Mesenchymal stem cell (in vitro differentiated cells and primary cell): ENCODE data around the gene NOVA1.

ENCODE experiments used
- DNase-seq: peaks from one replicate; pipeline ENCODE4 v3.0.0-alpha.2; 2013
- H2AFZ ChIP-seq: one replicate; pipeline ENCODE4 v1.6.1; 2013; ENCODE audit warnings: low read depth, mild to moderate bottlenecking, control low read depth, inconsistent platforms, low read length, moderate library complexity
- H2AK5ac ChIP-seq: 2 replicates; pipeline ENCODE4 v1.6.1; 2013; ENCODE audit warnings: low read length, moderate library complexity, mild to moderate bottlenecking, inconsistent platforms; ENCODE audit not compliant: severe bottlenecking
- H2BK120ac ChIP-seq: one replicate; pipeline ENCODE4 v1.6.1; 2013; ENCODE audit warnings: low read depth, mild to moderate bottlenecking, inconsistent platforms, low read length, moderate library complexity
- H2BK12ac ChIP-seq, 2 experiments: one replicate each; pipeline ENCODE4 v1.6.1; 2013; ENCODE audit warnings: inconsistent platforms in 2 of 2, low read length in 2 of 2, mild to moderate bottlenecking in 2 of 2, moderate library complexity in 2 of 2, control low read depth in 1 of 2
- H2BK15ac ChIP-seq: one replicate; pipeline ENCODE4 v1.6.1; 2013; ENCODE audit warnings: mild to moderate bottlenecking, low read depth, inconsistent platforms; ENCODE audit not compliant: poor library complexity, severe bottlenecking
- H2BK5ac ChIP-seq: 2 replicates; pipeline ENCODE4 v1.6.1; 2013; ENCODE audit warnings: low read depth, mild to moderate bottlenecking, low read length, control low read depth, inconsistent platforms; ENCODE audit not compliant: poor library complexity, severe bottlenecking
- H3K14ac ChIP-seq, 2 experiments: one replicate each; pipeline ENCODE4 v1.6.1; 2013; ENCODE audit warnings: inconsistent platforms in 2 of 2, low read length in 2 of 2, control low read depth in 1 of 2, mild to moderate bottlenecking in 1 of 2, moderate library complexity in 1 of 2
- H3K18ac ChIP-seq, 2 experiments: one replicate each; pipeline ENCODE4 v1.6.1; 2013; ENCODE audit warnings: inconsistent platforms in 2 of 2, low read length in 2 of 2, control low read depth in 1 of 2, low read depth in 1 of 2, mild to moderate bottlenecking in 1 of 2
- H3K23ac ChIP-seq, 2 experiments: one replicate each; pipeline ENCODE4 v1.6.1; 2013; ENCODE audit warnings: inconsistent platforms in 2 of 2, low read length in 2 of 2, mild to moderate bottlenecking in 2 of 2, moderate library complexity in 2 of 2, control low read depth in 1 of 2
- H3K27ac ChIP-seq: 2 replicates; pipeline ENCODE4 v1.5.1; 2013; ENCODE audit warnings: mild to moderate bottlenecking, moderate library complexity, low read length, control low read depth, inconsistent platforms; ENCODE audit not compliant: poor library complexity, severe bottlenecking
- H3K27me3 ChIP-seq, 2 experiments: 2 replicates each; pipeline versions ENCODE4 v1.6.1 to v1.7.0; 2013; ENCODE audit warnings: low read length in 2 of 2, mild to moderate bottlenecking in 2 of 2, moderate library complexity in 2 of 2, control low read depth in 1 of 2, inconsistent platforms in 1 of 2; ENCODE audit not compliant: control insufficient read depth in 1 of 2, insufficient read depth in 1 of 2
- H3K36me3 ChIP-seq, 2 experiments: 2 replicates each; pipeline versions ENCODE4 v1.6.1 to v1.7.0; 2013; ENCODE audit warnings: low read length in 2 of 2, control low read depth in 1 of 2, inconsistent platforms in 1 of 2, low read depth in 1 of 2, mild to moderate bottlenecking in 1 of 2; ENCODE audit not compliant: insufficient read depth in 2 of 2, control insufficient read depth in 1 of 2
- H3K4ac ChIP-seq, 2 experiments: one replicate each; pipeline ENCODE4 v1.6.1; 2013; ENCODE audit warnings: inconsistent platforms in 2 of 2, low read length in 2 of 2, mild to moderate bottlenecking in 2 of 2, moderate library complexity in 2 of 2, control low read depth in 1 of 2, low read depth in 1 of 2
- H3K4me1 ChIP-seq: 2 replicates; pipeline ENCODE4 v1.6.1; 2013; ENCODE audit warnings: low read depth, low read length, control low read depth; ENCODE audit not compliant: control insufficient read depth, insufficient read depth
- H3K4me2 ChIP-seq: 2 replicates; pipeline ENCODE4 v1.6.1; 2013; ENCODE audit warnings: low read length, mild to moderate bottlenecking, inconsistent platforms; ENCODE audit not compliant: poor library complexity, severe bottlenecking
- H3K4me3 ChIP-seq, 2 experiments: 2 replicates each; pipeline versions ENCODE4 v1.5.1 to v1.7.0; 2013; ENCODE audit warnings: low read length in 2 of 2, mild to moderate bottlenecking in 2 of 2, control low read depth in 1 of 2, low read depth in 1 of 2; ENCODE audit not compliant: insufficient read depth in 1 of 2
- H3K79me1 ChIP-seq: replicated peaks from 2 replicates; pipeline ENCODE4 v1.6.1; 2013; ENCODE audit warnings: mild to moderate bottlenecking, control low read depth, low read length, inconsistent platforms; ENCODE audit not compliant: poor library complexity, severe bottlenecking
- H3K9ac ChIP-seq: 2 replicates; pipeline ENCODE4 v1.7.0; 2013; ENCODE audit warnings: mild to moderate bottlenecking, low read length, moderate library complexity
- H3K9me3 ChIP-seq: 2 replicates; pipeline ENCODE4 v1.7.0; 2013; ENCODE audit warnings: mild to moderate bottlenecking, low read length; ENCODE audit not compliant: control insufficient read depth
- H4K8ac ChIP-seq: one replicate; pipeline ENCODE4 v1.6.1; 2013; ENCODE audit warnings: inconsistent platforms, mild to moderate bottlenecking, low read length, moderate library complexity
- H4K91ac ChIP-seq: one replicate; pipeline ENCODE4 v1.6.1; 2013; ENCODE audit warnings: mild to moderate bottlenecking, low read length, inconsistent platforms
- WGBS: methylation state at CpG from one replicate; pipeline ENCODE4 v1.1.7; 2013; ENCODE audit warnings: mixed read lengths; 5-methylcytosine and 5-hydroxymethylcytosine counted together

Gene NOVA1

DNA sequence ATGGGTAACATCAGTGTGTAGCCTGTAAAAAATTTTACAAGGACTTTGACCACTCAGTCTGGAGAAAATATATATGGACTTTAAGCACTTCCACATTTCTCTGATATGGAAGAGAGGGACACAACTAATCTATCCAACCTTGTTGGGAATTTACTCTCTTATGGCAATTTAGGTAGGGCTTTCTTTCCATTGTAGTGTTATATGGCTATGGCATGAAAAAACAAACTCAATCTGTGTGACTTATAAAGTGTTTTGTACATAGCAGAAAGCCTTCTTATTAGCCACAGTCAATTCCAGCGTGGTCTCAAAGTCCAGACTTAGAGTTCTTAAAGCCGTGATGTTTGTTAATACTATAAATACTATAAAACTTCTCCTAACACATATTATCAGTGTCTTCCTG is 98.3 kb downstream of the NOVA1 start:
- Histone ChIP-seq H3K36me3 (peaks cover 0 to 11% of the 10 kb centered on the region in 2 experiments), H3K27me3 (no peaks in the 10 kb centered on the region), H2BK12ac (no peak overlapping the region), H2BK120ac (no peak overlapping the region), H3K79me1 (no peaks in the 10 kb centered on the region), H3K18ac (no peak overlapping the region), H3K14ac (no peak overlapping the region), H3K27ac (no peak overlapping the region), H3K4ac (no peak overlapping the region), H4K8ac (no peak overlapping the region), H3K23ac (no peak overlapping the region), H2BK5ac (no peak overlapping the region), H3K4me2 (no peak overlapping the region), H3K4me3 (no peak overlapping the region), H2AK5ac (no peak overlapping the region), H2AFZ (no peak overlapping the region), H2BK15ac (no peak overlapping the region), H4K91ac (no peak overlapping the region), H3K9ac (no peak overlapping the region), H3K4me1 (no peaks in the 10 kb centered on the region), H3K9me3 (no peaks in the 10 kb centered on the region)
- DNase-seq = no peak
- 100% methylated on average over 1 of the region's 2 CpGs for WGBS

GRCh38 chr14:26486922-26487321 is 110.9 kb downstream of the NOVA1 start:
- Histone ChIP-seq H2AK5ac (no peak overlapping the region), H3K18ac (no peak overlapping the region), H3K14ac (no peak overlapping the region), H3K4ac (no peak overlapping the region), H4K91ac (no peak overlapping the region), H3K27ac (no peak overlapping the region), H2BK120ac (no peak overlapping the region), H2BK5ac (no peak overlapping the region), H2BK12ac (no peak overlapping the region), H2BK15ac (no peak overlapping the region), H3K9me3 (no peaks in the 10 kb centered on the region), H2AFZ (no peak overlapping the region), H3K36me3 (peaks cover 0 to 15% of the 10 kb centered on the region in 2 experiments), H3K23ac (no peak overlapping the region), H3K4me1 (no peaks in the 10 kb centered on the region), H4K8ac (no peak overlapping the region), H3K27me3 (no peaks in the 10 kb centered on the region), H3K4me2 (no peak overlapping the region), H3K9ac (no peak overlapping the region), H3K4me3 (no peak overlapping the region), H3K79me1 (no peaks in the 10 kb centered on the region)
- WGBS = 100% methylated on average over 2 of the region's 3 CpGs
- no peak for DNase-seq

DNA sequence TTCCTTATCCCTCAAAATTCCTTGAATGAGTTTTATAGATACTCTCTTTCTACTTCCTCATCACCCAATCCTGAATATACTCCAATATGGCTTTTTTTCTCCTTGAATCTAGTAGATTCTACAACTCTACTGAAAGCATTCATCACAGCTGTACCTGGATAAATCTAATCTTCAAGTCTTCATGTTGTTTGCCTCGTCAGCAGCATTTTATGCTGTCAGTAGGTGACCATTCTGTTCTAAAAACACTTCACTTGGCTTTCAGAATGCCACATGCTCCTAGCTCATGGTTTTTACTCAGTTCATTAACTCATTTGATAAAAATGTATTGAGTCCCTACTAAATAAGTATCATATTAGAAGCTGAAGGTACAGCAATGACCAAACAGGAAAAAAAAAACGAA is 113.3 kb downstream of the NOVA1 start:
- no peak overlapping the region for H2AFZ ChIP-seq
- no peak overlapping the region for H3K23ac ChIP-seq
- DNase-seq = no peak
- no peaks in the 10 kb centered on the region for H3K27me3 ChIP-seq
- WGBS = 100% methylated on average over 1 of the region's 2 CpGs
- H3K4me2 ChIP-seq = no peak overlapping the region
- no peak overlapping the region for H2BK5ac ChIP-seq
- no peak overlapping the region for H3K27ac ChIP-seq
- no peaks in the 10 kb centered on the region for H3K9me3 ChIP-seq
- no peak overlapping the region for H4K8ac ChIP-seq
- no peak overlapping the region for H3K9ac ChIP-seq
- H3K4me1 ChIP-seq = no peaks in the 10 kb centered on the region
- no peak overlapping the region for H2AK5ac ChIP-seq
- no peak overlapping the region for H4K91ac ChIP-seq
- peaks cover 0 to 9% of the 10 kb centered on the region in 2 experiments for H3K36me3 ChIP-seq
- no peak overlapping the region for H3K18ac ChIP-seq
- H3K4ac ChIP-seq = no peak overlapping the region
- H2BK12ac ChIP-seq = no peak overlapping the region
- no peak overlapping the region for H2BK15ac ChIP-seq
- no peaks in the 10 kb centered on the region for H3K79me1 ChIP-seq
- no peak overlapping the region for H2BK120ac ChIP-seq
- no peak overlapping the region for H3K14ac ChIP-seq
- H3K4me3 ChIP-seq = no peak overlapping the region

DNA sequence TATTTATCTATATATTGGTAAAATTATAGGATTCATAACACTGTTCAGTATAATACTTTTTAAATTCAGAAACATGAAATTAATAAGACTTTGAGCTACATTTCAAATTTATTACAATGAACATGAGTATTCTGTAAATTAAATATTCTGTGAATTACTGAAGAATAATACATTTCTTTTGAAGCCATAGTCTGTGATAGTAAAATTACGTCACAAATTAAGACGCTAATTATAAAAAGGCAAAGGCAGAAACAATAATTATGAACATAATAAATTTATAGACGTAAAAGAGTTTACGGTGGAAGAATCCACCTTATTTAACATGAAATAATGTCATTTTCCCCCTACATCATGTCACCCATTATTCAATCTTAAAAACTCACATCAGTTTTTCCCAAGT is 118.9 kb downstream of the NOVA1 start:
- Histone ChIP-seq H3K27ac (no peak overlapping the region), H3K9ac (no peak overlapping the region), H3K9me3 (no peaks in the 10 kb centered on the region), H2BK12ac (no peak overlapping the region), H3K36me3 (peaks cover 0 to 19% of the 10 kb centered on the region in 2 experiments), H3K79me1 (no peaks in the 10 kb centered on the region), H4K91ac (no peak overlapping the region), H2BK15ac (no peak overlapping the region), H3K4me1 (no peaks in the 10 kb centered on the region), H3K18ac (no peak overlapping the region), H3K23ac (no peak overlapping the region), H2AK5ac (no peak overlapping the region), H3K27me3 (no peaks in the 10 kb centered on the region), H3K4me3 (no peak overlapping the region), H3K4ac (no peak overlapping the region), H3K4me2 (no peak overlapping the region), H2AFZ (no peak overlapping the region), H2BK120ac (no peak overlapping the region), H2BK5ac (no peak overlapping the region), H3K14ac (no peak overlapping the region), H4K8ac (no peak overlapping the region)
- DNase-seq = no peak
- 100% methylated on average over 2 of the region's 4 CpGs for WGBS
